H1 (cell line): ENCODE results near the gene NUDC. TPM values are rescaled to one million over a fixed set of nuclear protein-coding genes. Genes with fewer than 3 reads are reported as not detected.

Experiments
- CTCF ChIA-PET: fragments of 300-600 bp; sonication (Branson Sonifier 250); formaldehyde crosslinking; loops from one replicate; lab custom pipeline; 2021; ENCODE audit not compliant: partially characterized antibody; lab: Charles Lee
- POLR2A ChIA-PET: fragments of 300-600 bp; sonication (Branson Sonifier 250); formaldehyde crosslinking; loops from one replicate; lab custom pipeline; 2021; ENCODE audit warnings: inconsistent platforms; ENCODE audit not compliant: partially characterized antibody; lab: Charles Lee
- DNase-seq, 2 experiments: peaks; one replicate each; pipeline versions ENCODE4 v3.0.0 to v3.0.0-alpha.2; 2010 to 2022; ENCODE audit warnings: low spot score in 2 of 2, low read depth in 1 of 2, mixed read lengths in 1 of 2
- FAIRE-seq: peaks from 2 replicates; lab custom pipeline; 2011; peaks lifted over from hg19 to GRCh38; lab: Jason Lieb, UNC
- H2AFZ ChIP-seq: 2 replicates; pipeline ENCODE4 v1.8.1; 2012; ENCODE audit warnings: low read length, inconsistent platforms
- H2AK5ac ChIP-seq: 2 replicates; pipeline ENCODE4 v1.6.1; 2013; ENCODE audit warnings: low read depth, low read length
- H2BK120ac ChIP-seq: replicated peaks from 2 replicates; pipeline ENCODE3; 2013; ENCODE audit warnings: low read depth, low read length, inconsistent platforms
- H2BK12ac ChIP-seq: 2 replicates; pipeline ENCODE4 v1.6.1; 2013; ENCODE audit warnings: low read depth, low read length
- H2BK15ac ChIP-seq: 2 replicates; pipeline ENCODE4 v1.6.1; 2013; ENCODE audit warnings: low read length
- H2BK20ac ChIP-seq: 2 replicates; pipeline ENCODE4 v1.6.1; 2013; ENCODE audit warnings: low read length
- H2BK5ac ChIP-seq: 2 replicates; pipeline ENCODE4 v1.6.1; 2013; ENCODE audit warnings: low read depth, low read length
- H3K14ac ChIP-seq: 2 replicates; pipeline ENCODE4 v1.6.1; 2013; ENCODE audit warnings: inconsistent platforms; ENCODE audit not compliant: insufficient read length
- H3K18ac ChIP-seq: 2 replicates; pipeline ENCODE4 v1.6.1; 2013; ENCODE audit warnings: low read length; ENCODE audit errors: extremely low read depth
- H3K23ac ChIP-seq: 2 replicates; pipeline ENCODE4 v1.6.1; 2013; ENCODE audit warnings: inconsistent platforms; ENCODE audit not compliant: insufficient read length
- H3K23me2 ChIP-seq: 2 replicates; pipeline ENCODE4 v1.6.1; 2013; ENCODE audit warnings: low read depth, low read length
- H3K27ac ChIP-seq: 2 replicates; pipeline ENCODE4 v1.6.1; 2011; ENCODE audit warnings: low read depth, low read length, inconsistent platforms
- H3K27me3 ChIP-seq, 4 experiments: replicated peaks in 1 of 4; 1 replicate in 1 of 4; 2 replicates in 3 of 4; pipeline versions ENCODE4 v1.6.1 to v1.8.1; 2011 to 2013; ENCODE audit warnings: low read length in 3 of 4, mild to moderate bottlenecking in 3 of 4, inconsistent platforms in 2 of 4, mixed read lengths in 2 of 4, moderate library complexity in 1 of 4; ENCODE audit not compliant: control insufficient read depth in 3 of 4, insufficient read depth in 3 of 4; ENCODE audit errors: extremely low read depth in 1 of 4
- H3K36me3 ChIP-seq, 4 experiments: 2 replicates each; pipeline versions ENCODE4 v1.6.1 to v1.8.1; 2011 to 2013; ENCODE audit warnings: mild to moderate bottlenecking in 4 of 4, low read length in 3 of 4, moderate library complexity in 2 of 4, control low read depth in 1 of 4, inconsistent platforms in 1 of 4; ENCODE audit not compliant: insufficient read depth in 4 of 4, control insufficient read depth in 2 of 4
- H3K4ac ChIP-seq: replicated peaks from 2 replicates; pipeline ENCODE3; 2013; ENCODE audit warnings: low read length, low read depth, mixed read lengths, inconsistent platforms; ENCODE audit not compliant: insufficient read length
- H3K4me1 ChIP-seq, 4 experiments: replicated peaks in 1 of 4; 1 replicate in 1 of 4; 2 replicates in 3 of 4; pipeline versions ENCODE4 v1.6.1 to v1.8.1; 2011 to 2013; ENCODE audit warnings: low read length in 3 of 4, inconsistent platforms in 2 of 4, mixed read lengths in 1 of 4; ENCODE audit not compliant: insufficient read depth in 4 of 4, control insufficient read depth in 3 of 4
- H3K4me2 ChIP-seq, 2 experiments: 2 replicates each; pipeline versions ENCODE4 v1.6.1 to v1.8.1; 2011 to 2013; ENCODE audit warnings: low read depth in 2 of 2, low read length in 2 of 2, control low read depth in 1 of 2, inconsistent platforms in 1 of 2, mild to moderate bottlenecking in 1 of 2; ENCODE audit not compliant: insufficient read depth in 1 of 2
- H3K4me3 ChIP-seq, 4 experiments: fragments of 200-600, 300-600 bp in 1 of 4; sonication (generic), shearing (Covaris generic), sonication (Bioruptor Twin) in 1 of 4; 2 replicates each; pipeline versions ENCODE4 v1.5.1 to v1.8.1; 2011 to 2016; ENCODE audit warnings: low read length in 4 of 4, low read depth in 3 of 4, control low read depth in 2 of 4, inconsistent platforms in 2 of 4, mild to moderate bottlenecking in 2 of 4, mixed read lengths in 1 of 4, moderate library complexity in 1 of 4; ENCODE audit not compliant: insufficient read depth in 2 of 4; ENCODE audit errors: extremely low read depth in 1 of 4
- H3K56ac ChIP-seq: replicated peaks from 2 replicates; pipeline ENCODE3; 2013; ENCODE audit warnings: low read depth, mild to moderate bottlenecking, mixed read lengths, low read length, inconsistent platforms; ENCODE audit not compliant: insufficient read length
- H3K79me1 ChIP-seq: 2 replicates; pipeline ENCODE4 v1.6.1; 2013; ENCODE audit warnings: low read depth, low read length, control low read depth
- H3K79me2 ChIP-seq, 2 experiments: 2 replicates each; pipeline versions ENCODE4 v1.6.1 to v1.8.1; 2012 to 2013; ENCODE audit warnings: low read length in 2 of 2, mild to moderate bottlenecking in 2 of 2, inconsistent platforms in 1 of 2; ENCODE audit not compliant: insufficient read depth in 2 of 2, control insufficient read depth in 1 of 2
- H3K9ac ChIP-seq, 4 experiments: replicated peaks in 1 of 4; 1 replicate in 1 of 4; 2 replicates in 3 of 4; pipeline versions ENCODE4 v1.6.1 to v1.8.1; 2011 to 2013; ENCODE audit warnings: low read depth in 3 of 4, low read length in 3 of 4, control low read depth in 2 of 4, mild to moderate bottlenecking in 2 of 4, moderate library complexity in 2 of 4, inconsistent platforms in 1 of 4; ENCODE audit errors: extremely low read depth in 1 of 4
- H3K9me3 ChIP-seq, 2 experiments: 2 replicates each; pipeline versions ENCODE4 v1.6.1 to v1.8.1; 2012 to 2013; ENCODE audit warnings: mild to moderate bottlenecking in 2 of 2, moderate library complexity in 2 of 2, control low read depth in 1 of 2, inconsistent platforms in 1 of 2, low read depth in 1 of 2, low read length in 1 of 2, mixed read lengths in 1 of 2; ENCODE audit not compliant: insufficient read depth in 2 of 2
- H4K20me1 ChIP-seq, 2 experiments: replicated peaks in 1 of 2; 2 replicates each; pipeline versions ENCODE3 to v1.8.1; 2011 to 2013; ENCODE audit warnings: inconsistent platforms in 2 of 2, low read length in 2 of 2, mild to moderate bottlenecking in 1 of 2; ENCODE audit not compliant: insufficient read depth in 2 of 2, control insufficient read depth in 1 of 2
- H4K5ac ChIP-seq: 2 replicates; pipeline ENCODE4 v1.6.1; 2013; ENCODE audit warnings: low read length, low read depth, mixed read lengths, inconsistent platforms; ENCODE audit not compliant: insufficient read length
- H4K8ac ChIP-seq: 2 replicates; pipeline ENCODE4 v1.8.0; 2013; ENCODE audit warnings: mild to moderate bottlenecking, moderate library complexity, low read length, inconsistent platforms; ENCODE audit not compliant: insufficient read depth; ENCODE audit errors: extremely low read depth
- H4K91ac ChIP-seq: replicated peaks from 2 replicates; pipeline ENCODE3; 2013; ENCODE audit warnings: low read length, mixed read lengths, inconsistent platforms; ENCODE audit not compliant: insufficient read length
- EZH2 ChIP-seq: fragments of 200-600 bp; sonication (generic); IDR thresholded peaks from 2 replicates; pipeline ENCODE4 v1.7.1; 2012; ENCODE audit warnings: low read depth, mild to moderate bottlenecking, moderate library complexity, low read length, inconsistent platforms; ENCODE audit not compliant: severe bottlenecking
- WGBS, 2 experiments: shearing (Covaris generic) in 1 of 2; methylation state at CpG; one replicate each; pipeline versions ENCODE4 v1.1.6 to v1.1.7; 2013 to 2015; ENCODE audit warnings: low lambda C conversion rate in 2 of 2, mixed read lengths in 2 of 2, inconsistent platforms in 1 of 2, low coverage in 1 of 2, missing lambda C conversion rate in 1 of 2; ENCODE audit not compliant: insufficient replicate concordance in 2 of 2, insufficient coverage in 1 of 2, insufficient read length in 1 of 2; ENCODE audit errors: extremely low coverage in 1 of 2, missing lambda C conversion rate in 1 of 2; 5-methylcytosine and 5-hydroxymethylcytosine counted together
- polyA plus RNA-seq, 7 experiments: library from polyadenylated mRNA; depleted of rRNA in 3 of 7; stranded (reverse) in 5 of 7; unstranded in 2 of 7; fragments of >200 nt in 5 of 7; fragments of 200-250 nt in 2 of 7; gene quantifications; 1 replicate in 5 of 7; 2 replicates in 1 of 7; 4 replicates in 1 of 7; pipeline versions ENCODE4 v1.2.1 to v1.2.3, GENCODE V29; 2011 to 2013; ENCODE audit warnings: missing spikeins in 2 of 7, mixed read lengths in 2 of 7
- total RNA-seq: library from RNA; stranded (reverse); fragmentation: NEBNext Ultra II Directional; extraction: Animal tissue kit (Norgen Biotek cat#: 25700); gene quantifications from 2 replicates; pipeline ENCODE4 v1.2.1, GENCODE V29; 2021

The NUDC gene
- total and polyA plus RNA-seq, 2 of the 8 experiments (the other 6 are each of a cell fraction or from before 2014, with no cell fraction given): 43.2 to 131 TPM

DNA sequence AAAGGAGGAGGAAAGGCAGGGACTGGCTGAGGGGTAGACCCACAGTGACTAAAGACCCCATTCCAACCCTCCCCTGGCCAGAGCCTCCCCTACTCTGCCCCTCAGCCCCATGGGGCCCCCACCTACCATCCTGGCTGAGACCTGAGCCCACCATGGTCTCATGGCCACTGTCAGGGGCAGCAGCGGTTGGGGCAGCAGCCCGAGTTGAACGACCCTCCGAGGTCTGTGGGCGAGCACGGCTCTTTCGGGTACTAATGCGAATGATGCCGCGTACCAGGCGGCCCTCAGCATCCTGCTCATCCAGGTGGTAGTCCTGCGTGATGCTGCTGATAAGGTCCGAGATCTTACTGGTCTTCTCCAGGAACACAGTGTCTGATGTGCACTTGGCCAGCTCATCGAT is 29.7 kb downstream of the NUDC start:
- Histone ChIP-seq H3K4me2 (no peak overlapping the region), H3K56ac (no peak overlapping the region), H2BK15ac (no peak overlapping the region), H4K8ac (no peak overlapping the region), H3K27me3 (no peaks in the 10 kb centered on the region), H2BK120ac (no peak overlapping the region), H3K79me1 (no peaks in the 10 kb centered on the region), H3K14ac (no peak overlapping the region), H3K4me1 (no peaks in the 10 kb centered on the region), H3K36me3 (peaks cover 0 to 20% (median 2%) of the 10 kb centered on the region in 4 experiments; a peak in 4 of 8 replicates), H2BK20ac (no peak overlapping the region), H2BK5ac (no peak overlapping the region), H3K4me3 (no peak overlapping the region), H2AK5ac (no peak overlapping the region), H4K20me1 (peaks cover 2 to 4% of the 10 kb centered on the region in 2 experiments), H3K27ac (no peak overlapping the region), H3K4ac (no peak overlapping the region), H2AFZ (no peak overlapping the region), H4K91ac (no peak overlapping the region), H3K9ac (no peak overlapping the region), H3K18ac (no peak overlapping the region), H3K23me2 (no peaks in the 10 kb centered on the region), H3K9me3 (no peaks in the 10 kb centered on the region), H3K23ac (no peak overlapping the region), H4K5ac (no peak overlapping the region), H2BK12ac (no peak overlapping the region), H3K79me2 (no peaks in the 10 kb centered on the region)
- CTCF ChIA-PET: interaction anchor here (0.8 to 1.5 kb wide), 3 partner anchors 9 to 27 kb away, joined by 3 to 4 read pairs (median 3); no protein-coding TSS in a partner anchor
- WGBS, 2 experiments: 92% methylated on average over 14 of the region's 14 CpGs; no CpG with 5 or more reads in 1 of the 2 experiments
- FAIRE-seq: no peak
- no peak for DNase-seq
- TF ChIP-seq EZH2: no peak
- POLR2A ChIA-PET: interaction anchor here (0.6 to 5.3 kb wide), 8 partner anchors 9 to 54 kb away, joined by 3 to 26 read pairs (median 5); partner anchors contain the start of gene KDF1
